Brain pericyte (primary cell): ENCODE data around the gene OR51G1.
"Not testable (repeated sequence)": the region's sequence is repeated elsewhere in the genome, so short reads cannot be mapped to it uniquely, and the experiment has no call there.

Experiments used
- DNase-seq: peaks from one replicate; pipeline ENCODE4 v3.0.0-alpha.2; 2012; ENCODE audit warnings: low read depth, low spot score

The OR51G1 gene, protein sequence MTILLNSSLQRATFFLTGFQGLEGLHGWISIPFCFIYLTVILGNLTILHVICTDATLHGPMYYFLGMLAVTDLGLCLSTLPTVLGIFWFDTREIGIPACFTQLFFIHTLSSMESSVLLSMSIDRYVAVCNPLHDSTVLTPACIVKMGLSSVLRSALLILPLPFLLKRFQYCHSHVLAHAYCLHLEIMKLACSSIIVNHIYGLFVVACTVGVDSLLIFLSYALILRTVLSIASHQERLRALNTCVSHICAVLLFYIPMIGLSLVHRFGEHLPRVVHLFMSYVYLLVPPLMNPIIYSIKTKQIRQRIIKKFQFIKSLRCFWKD

DNA sequence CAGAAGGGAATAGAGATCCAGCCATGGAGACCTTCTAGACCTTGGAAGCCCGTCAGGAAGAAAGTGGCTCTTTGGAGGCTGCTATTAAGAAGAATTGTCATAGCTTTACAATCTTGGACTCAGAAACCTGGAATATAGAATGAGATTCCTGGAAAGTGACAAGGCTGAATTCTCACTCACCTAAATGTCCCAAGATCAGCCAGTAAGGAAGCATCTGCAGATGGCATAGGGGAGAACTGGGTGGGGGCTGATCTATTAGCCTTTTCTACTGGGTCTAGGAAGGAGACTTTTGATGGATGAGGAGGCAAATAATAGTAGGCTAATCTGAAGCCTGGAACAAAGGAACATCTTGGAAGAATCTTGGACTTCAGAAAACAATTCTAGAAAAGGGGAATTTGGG lies at the start of gene OR51G1:
TSS of gene OR51G1 (minus strand) at position 101 of the 400 bp plus-strand sequence. CDS start at position 101, 0 bp downstream.
- no peak for DNase-seq

DNA sequence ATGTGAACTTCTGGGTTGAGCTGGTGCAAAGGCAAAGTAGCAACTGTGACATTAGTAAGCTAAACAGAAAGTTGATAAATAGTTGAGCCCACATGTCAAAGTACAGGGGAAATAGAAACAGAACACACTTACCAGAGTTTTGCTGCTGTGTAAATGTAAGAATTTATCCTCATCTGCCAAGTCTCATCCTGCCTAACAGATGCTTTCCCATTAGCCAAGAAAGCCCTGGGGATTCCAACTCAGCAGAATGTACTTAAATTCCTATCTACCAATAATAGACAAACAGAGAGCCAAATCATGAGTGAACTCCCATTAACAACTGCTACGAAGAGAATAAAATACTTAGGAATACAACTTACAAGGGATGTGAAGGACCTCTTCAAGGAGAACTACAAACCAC lies 38.7 kb upstream of the OR51G1 start:
- DNase-seq, result no peak

GRCh38 chr11:4960877-4961276 lies 36.7 kb upstream of the OR51G1 start:
- DNase-seq, result no peak

GRCh38 chr11:4957396-4957795 lies 33.3 kb upstream of the OR51G1 start:
- DNase-seq, result no peak

DNA sequence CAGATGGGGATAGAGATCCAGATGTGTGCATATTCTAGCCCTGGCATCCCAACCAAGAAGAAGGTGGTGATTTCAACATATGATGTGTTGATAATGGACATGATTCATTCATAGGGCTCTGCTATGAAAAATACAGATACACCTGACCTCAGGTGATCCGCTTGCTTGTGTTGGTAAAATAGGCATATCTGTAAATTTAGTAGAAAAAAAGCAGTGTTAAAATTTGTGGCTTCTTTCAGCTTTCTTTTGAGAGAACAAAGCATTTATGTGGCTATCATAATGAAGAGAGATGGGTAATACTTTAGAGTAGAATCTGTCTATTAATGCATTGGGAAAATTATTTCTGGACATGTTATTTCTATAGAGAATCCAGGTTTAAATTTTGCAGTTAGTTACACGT lies 31.5 kb upstream of the OR51G1 start, which contains the start of gene OR51A2:
TSS of gene OR51A2 (minus strand) at position 101 of the 400 bp plus-strand sequence. CDS start at position 101, 0 bp downstream.
- DNase-seq, result not testable (repeated sequence)

DNA sequence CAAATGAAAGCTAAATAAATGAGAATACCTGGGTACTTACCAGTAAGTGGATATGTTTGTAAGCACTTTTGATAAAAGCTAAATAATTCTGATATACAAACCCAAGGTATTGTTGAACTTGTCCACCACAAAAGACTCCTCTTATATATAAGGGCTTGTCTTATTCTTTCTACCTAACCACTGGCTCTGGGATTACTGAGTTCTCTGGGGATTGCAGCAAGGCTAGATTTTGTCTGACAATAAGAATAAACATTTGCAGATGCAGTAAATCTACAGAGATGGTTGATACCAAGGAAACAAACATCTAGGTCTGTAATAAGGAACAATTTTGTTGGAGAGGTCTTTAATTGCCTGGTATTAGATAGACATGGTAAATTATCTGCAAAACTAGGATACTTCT lies 23.4 kb upstream of the OR51G1 start, which contains the start of gene OR51A4:
TSS of gene OR51A4 (minus strand) at position 101 of the 400 bp plus-strand sequence. CDS start 505 bp downstream, outside the sequence.
- DNase-seq, result no peak

DNA sequence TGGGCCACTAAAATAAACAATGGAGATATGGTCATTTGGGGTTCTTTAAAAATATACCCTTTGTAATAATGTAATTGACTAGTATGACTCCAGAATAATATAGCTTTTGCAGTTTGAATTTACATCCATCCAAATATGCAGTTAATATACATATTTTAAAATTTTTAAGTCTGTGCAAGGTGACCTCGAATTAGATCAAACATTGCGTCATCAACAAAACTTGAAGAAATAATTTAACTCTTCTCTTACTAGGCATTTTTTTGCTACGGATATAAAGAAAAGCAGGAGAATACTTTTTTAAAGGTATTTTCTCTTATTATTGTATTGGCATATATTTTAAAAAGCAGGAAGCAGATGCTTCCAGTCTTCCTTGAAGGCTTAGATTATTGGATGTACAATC lies 12.6 kb upstream of the OR51G1 start:
- no peak for DNase-seq

DNA sequence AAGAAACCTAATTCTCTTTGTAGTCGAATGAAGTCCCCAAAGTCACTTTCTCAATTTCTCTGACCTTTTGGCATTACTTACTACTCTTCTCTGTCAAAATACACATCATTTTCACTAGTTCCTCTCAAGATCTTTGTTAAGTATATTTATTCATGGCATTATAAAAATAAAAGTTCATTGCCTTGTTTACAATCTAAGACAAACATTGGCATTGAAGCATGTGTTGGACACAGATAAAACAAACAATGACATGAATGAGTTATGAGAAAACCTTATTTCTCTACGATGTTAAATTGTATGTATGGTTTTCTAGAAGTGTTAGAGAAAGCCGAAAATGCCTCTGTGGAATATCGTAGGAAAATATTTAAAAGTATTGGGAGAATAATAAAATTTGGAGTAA lies 8.6 kb upstream of the OR51G1 start:
- DNase-seq, result no peak

DNA sequence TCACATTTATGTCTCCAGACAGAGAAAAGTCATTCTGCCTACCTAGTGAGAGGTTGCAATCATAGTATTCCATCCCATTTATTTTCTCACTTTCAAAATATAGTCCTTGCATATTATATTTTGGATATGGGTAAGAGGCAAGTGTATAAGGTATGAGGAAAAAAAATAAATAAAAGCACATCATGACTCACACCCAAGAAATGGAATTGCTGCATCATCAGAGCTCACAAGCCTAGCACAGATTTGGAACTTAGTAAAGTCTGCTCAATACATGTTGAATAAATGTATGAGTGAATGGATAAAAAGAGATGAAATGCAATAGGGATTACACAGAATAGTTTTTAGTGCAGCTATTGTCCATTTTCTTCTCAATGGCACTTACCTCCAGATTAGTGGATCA lies 2.5 kb upstream of the OR51G1 start:
- no peak for DNase-seq

- no peak for DNase-seq
Measured at GRCh38 chr11:4922304-4922703, 1.8 kb downstream of the OR51G1 start.

DNA sequence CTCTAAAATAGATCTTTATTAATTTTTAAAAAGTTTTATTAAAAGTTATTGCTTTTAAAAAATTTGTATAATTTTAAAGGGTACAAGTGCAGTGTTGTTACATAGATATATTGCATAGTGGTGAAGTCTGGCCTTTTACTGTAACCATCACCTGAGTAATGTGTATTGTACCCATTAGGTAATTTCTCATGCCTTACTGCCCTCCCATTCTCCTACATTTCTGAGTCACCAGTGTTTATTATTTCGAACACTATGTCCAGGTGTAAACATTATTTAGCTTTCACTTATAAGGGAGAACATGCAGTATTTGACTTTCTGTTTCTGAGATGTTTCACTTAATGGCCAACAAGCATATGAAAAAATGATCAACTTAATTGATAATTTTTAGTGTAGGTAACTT lies 2.3 kb downstream of the OR51G1 start:
- DNase-seq, result no peak

DNA sequence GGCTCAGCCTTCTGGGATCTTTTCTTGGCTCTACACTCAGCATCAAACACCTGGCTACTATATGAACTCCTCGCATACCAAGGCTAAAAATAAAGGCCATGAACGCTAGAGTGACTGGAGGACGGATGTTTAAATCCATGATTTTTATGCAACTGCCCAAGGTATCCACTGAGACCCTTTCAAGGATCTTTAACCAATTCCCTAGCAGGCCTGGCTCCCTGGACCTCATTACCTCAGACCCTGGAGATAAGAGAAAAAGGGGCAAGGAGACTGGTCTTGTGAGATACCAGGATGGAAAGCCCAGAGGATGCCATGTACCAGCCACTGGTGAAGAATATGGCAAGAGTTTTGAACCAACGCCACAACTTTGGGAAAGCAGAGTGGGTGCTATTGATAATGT lies 4.9 kb downstream of the OR51G1 start, which contains the start of gene OR51G2:
TSS of gene OR51G2 (minus strand) at position 101 of the 400 bp plus-strand sequence. CDS start 3,687 bp downstream, outside the sequence.
- no peak for DNase-seq

- no peak for DNase-seq
Measured at GRCh38 chr11:4916581-4916980, 7.6 kb downstream of the OR51G1 start.

GRCh38 chr11:4903484-4903883 lies 20.7 kb downstream of the OR51G1 start, which contains the start of gene OR51A7:
OR51A7 (plus strand) TSS chr11:4903783; CDS start chr11:4907370, 3,587 bp downstream.
- no peak for DNase-seq

DNA sequence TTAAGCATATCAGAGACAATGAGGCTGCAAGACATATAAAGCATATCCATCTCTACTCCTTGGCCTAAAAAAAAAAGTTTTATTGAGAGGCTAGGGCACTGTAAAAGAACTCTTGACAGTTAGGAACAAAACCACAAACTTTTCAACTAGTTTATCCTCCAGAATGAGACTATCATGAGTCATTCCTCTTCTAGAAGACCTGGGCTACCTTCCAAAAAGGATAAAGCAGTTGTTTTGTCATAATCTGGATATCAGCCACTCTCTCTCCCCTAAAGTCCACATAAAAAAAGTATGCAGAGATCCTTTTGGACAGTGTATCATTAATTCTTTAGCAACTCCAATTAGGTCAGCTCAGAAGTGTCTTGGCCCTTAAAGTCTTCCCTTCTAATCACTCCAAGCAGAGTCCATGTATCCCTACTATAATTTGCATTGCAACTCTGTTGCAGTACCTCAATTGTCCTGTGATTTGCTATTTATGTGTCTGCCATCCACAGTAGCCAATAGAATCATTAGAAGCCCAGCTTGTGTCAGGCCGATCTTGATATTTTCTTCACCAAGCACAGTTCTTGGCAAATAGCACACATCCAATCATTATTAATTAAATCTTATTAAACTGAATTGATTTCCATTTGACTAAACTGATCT lies 32.0 kb downstream of the OR51G1 start:
- peak; percentile 53 for DNase-seq

- DNase-seq, result no peak
Measured at GRCh38 chr11:4890279-4890678, 33.9 kb downstream of the OR51G1 start.

- no peak for DNase-seq
Measured at GRCh38 chr11:4887591-4887990, 36.5 kb downstream of the OR51G1 start.

DNA sequence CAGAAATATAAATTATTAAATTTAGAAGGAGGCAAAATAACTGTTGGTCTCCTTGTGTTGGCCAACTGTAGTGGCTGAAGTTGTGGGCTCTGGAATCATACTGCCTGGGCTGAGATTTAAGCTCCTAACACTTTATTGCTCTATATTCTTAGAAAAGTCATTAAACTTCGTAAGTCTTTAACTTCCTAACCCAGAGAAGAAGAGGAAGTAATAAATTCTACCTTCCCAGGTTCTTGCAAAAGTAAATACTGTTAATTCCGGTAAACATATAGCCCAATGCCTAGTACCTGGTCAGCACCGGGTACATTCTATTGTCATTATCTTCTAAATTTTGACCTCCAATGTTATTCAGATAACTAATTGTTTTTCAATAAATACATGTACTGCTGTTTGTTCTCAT lies 38.0 kb downstream of the OR51G1 start:
- no peak for DNase-seq

DNA sequence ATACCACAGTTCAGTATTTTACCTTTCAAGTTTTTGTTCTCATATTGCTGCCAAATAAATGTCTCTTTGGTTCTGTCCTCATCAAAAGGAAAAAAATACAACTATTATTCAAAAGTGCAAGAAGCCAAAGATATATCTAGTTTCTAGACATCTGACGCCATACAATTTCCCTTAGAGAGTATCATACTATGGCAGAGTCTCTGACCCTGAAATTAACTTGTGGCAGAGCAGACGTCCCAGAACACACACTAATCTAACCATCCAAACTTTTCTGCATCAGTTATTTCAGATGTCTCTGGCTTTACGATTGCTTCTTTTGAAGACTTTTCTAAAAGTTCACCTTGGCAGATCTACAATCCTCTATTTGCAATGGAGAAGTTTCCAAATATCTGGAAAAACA lies 39.8 kb downstream of the OR51G1 start:
- DNase-seq, result no peak

GRCh38 chr11:4882543-4882942 lies 41.6 kb downstream of the OR51G1 start:
- DNase-seq, result no peak

DNA sequence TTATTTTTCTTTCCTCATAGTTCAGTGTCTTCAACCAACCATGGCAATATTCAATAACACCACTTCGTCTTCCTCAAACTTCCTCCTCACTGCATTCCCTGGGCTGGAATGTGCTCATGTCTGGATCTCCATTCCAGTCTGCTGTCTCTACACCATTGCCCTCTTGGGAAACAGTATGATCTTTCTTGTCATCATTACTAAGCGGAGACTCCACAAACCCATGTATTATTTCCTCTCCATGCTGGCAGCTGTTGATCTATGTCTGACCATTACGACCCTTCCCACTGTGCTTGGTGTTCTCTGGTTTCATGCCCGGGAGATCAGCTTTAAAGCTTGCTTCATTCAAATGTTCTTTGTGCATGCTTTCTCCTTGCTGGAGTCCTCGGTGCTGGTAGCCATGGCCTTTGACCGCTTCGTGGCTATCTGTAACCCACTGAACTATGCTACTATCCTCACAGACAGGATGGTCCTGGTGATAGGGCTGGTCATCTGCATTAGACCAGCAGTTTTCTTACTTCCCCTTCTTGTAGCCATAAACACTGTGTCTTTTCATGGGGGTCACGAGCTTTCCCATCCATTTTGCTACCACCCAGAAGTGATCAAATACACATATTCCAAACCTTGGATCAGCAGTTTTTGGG lies 42.2 kb downstream of the OR51G1 start, which contains the start of gene OR51T1:
TSS of gene OR51T1 (plus strand) at position 41 of the 641 bp plus-strand sequence. CDS start at position 41, 0 bp downstream.
- DNase-seq, result peak; percentile 69

GRCh38 chr11:4881188-4881587 lies 43.0 kb downstream of the OR51G1 start:
- DNase-seq, result no peak
